ENCODE data around the gene C1S. TPM values are rescaled to one million over a fixed set of nuclear protein-coding genes. Genes with fewer than 3 reads are reported as not detected.
"Not testable (repeated sequence)": the region's sequence is repeated elsewhere in the genome, so short reads cannot be mapped to it uniquely, and the experiment has no call there.

C1S gene
- polyA plus RNA-seq (2013, experiment 1 of 2) = 92.4 TPM
- 91.8 TPM for polyA plus RNA-seq (2013, experiment 2 of 2)

DNA sequence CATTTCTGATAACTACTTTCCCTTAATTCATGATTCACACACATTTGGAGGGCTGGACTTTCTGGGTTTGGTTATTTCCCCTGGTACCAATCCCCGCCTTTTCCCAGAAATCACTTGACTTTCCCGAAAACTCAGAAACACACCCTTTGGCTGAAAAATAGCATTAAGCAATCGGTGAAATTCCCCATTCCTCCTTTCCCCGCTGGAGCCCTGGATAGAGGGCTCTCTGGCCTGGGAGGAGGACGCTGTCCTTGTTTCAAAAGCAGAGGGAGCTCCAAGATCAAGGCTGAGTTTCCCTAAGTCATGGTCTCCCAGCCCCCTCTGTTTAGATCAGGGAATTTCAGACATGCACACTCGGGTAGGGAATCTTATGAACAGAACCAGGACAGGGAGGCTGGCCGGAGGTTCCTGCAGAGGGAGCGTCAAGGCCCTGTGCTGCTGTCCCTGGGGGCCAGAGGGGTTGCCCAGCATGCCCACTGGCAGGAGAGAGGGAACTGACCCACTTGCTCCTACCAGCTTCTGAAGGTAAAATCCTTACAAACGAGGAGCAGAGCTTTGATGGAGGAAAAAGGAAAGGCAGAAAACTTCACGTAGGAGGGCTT, at the start of gene C1S:
Gene C1S, plus strand, starts transcription at position 366 of the 602 bp plus-strand sequence. CDS start 1,195 bp downstream, outside the sequence.
- Histone ChIP-seq H3K9ac (ENCODE audit: low read length) (peak within 1 kb of the TSS; percentile 96), H3K27ac (ENCODE audit: low read length, poor library complexity, severe bottlenecking) (no peak within 1 kb of the TSS), H3K4ac (ENCODE audit: low read depth in 1 of 2, low read length in 2 of 2) (peak within 1 kb of the TSS; percentile 67 to 69), H3K36me3 (ENCODE audit: control insufficient read depth in 1 of 2, insufficient read depth in 2 of 2, low read depth in 1 of 2, low read length in 2 of 2) (peaks cover 0 to 33% of the 10 kb centered on the region in 2 experiments), H3K9me3 (ENCODE audit: control insufficient read depth, low read length) (no peaks in the 10 kb centered on the region), H3K18ac (ENCODE audit: low read depth in 1 of 2, low read length in 2 of 2) (peak within 1 kb of the TSS; percentile 62 to 91), H4K91ac (ENCODE audit: low read length) (peak within 1 kb of the TSS; percentile 80), H2AK5ac (ENCODE audit: low read length, severe bottlenecking) (peak within 1 kb of the TSS; percentile 67), H3K79me1 (replicated peaks; ENCODE audit: low read length, poor library complexity, severe bottlenecking) (no peaks in the 10 kb centered on the region), H2BK12ac (ENCODE audit: low read length in 2 of 2) (peak within 1 kb of the TSS; percentile 38 to 90), H3K27me3 (ENCODE audit: control insufficient read depth in 1 of 2, insufficient read depth in 1 of 2, low read length in 2 of 2) (peaks cover 0 to 19% of the 10 kb centered on the region in 2 experiments), H3K4me2 (ENCODE audit: low read length, poor library complexity, severe bottlenecking) (no peak within 1 kb of the TSS), H2BK5ac (ENCODE audit: low read depth, low read length, poor library complexity, severe bottlenecking) (no peak within 1 kb of the TSS), H3K14ac (ENCODE audit: low read length in 2 of 2) (peak within 1 kb of the TSS in 1 of 2 experiments; percentile 46), H3K23ac (ENCODE audit: low read length in 2 of 2) (no peak within 1 kb of the TSS), H2AFZ (ENCODE audit: low read depth, low read length) (no peak within 1 kb of the TSS), H4K8ac (ENCODE audit: low read length) (peak within 1 kb of the TSS; percentile 94), H2BK120ac (ENCODE audit: low read depth, low read length) (peak within 1 kb of the TSS; percentile 57), H3K4me1 (ENCODE audit: control insufficient read depth, insufficient read depth, low read depth, low read length) (peaks cover 5% of the 10 kb centered on the region), H3K4me3 (ENCODE audit: insufficient read depth in 1 of 2, low read depth in 1 of 2, low read length in 2 of 2) (peak within 1 kb of the TSS in 1 of 2 experiments; percentile 93), H2BK15ac (ENCODE audit: low read depth, poor library complexity, severe bottlenecking) (peak within 1 kb of the TSS; percentile 5)
- 23% methylated on average over 8 of the region's 10 CpGs for WGBS
- peak; percentile 99 for DNase-seq

- H4K8ac ChIP-seq (ENCODE audit: low read length); H2AK5ac ChIP-seq (ENCODE audit: low read length, severe bottlenecking); H3K27ac ChIP-seq (ENCODE audit: low read length, poor library complexity, severe bottlenecking); H3K23ac ChIP-seq (ENCODE audit: low read length in 2 of 2); H3K4ac ChIP-seq (ENCODE audit: low read depth in 1 of 2, low read length in 2 of 2); H3K27me3 ChIP-seq (ENCODE audit: control insufficient read depth in 1 of 2, insufficient read depth in 1 of 2, low read length in 2 of 2); DNase-seq; H3K9me3 ChIP-seq (ENCODE audit: control insufficient read depth, low read length); H3K4me3 ChIP-seq (ENCODE audit: insufficient read depth in 1 of 2, low read depth in 1 of 2, low read length in 2 of 2); H2BK15ac ChIP-seq (ENCODE audit: low read depth, poor library complexity, severe bottlenecking); H2BK120ac ChIP-seq (ENCODE audit: low read depth, low read length); H3K4me1 ChIP-seq (ENCODE audit: control insufficient read depth, insufficient read depth, low read depth, low read length); H4K91ac ChIP-seq (ENCODE audit: low read length); H2BK12ac ChIP-seq (ENCODE audit: low read length in 2 of 2); H3K14ac ChIP-seq (ENCODE audit: low read length in 2 of 2); H3K4me2 ChIP-seq (ENCODE audit: low read length, poor library complexity, severe bottlenecking); H2AFZ ChIP-seq (ENCODE audit: low read depth, low read length); H2BK5ac ChIP-seq (ENCODE audit: low read depth, low read length, poor library complexity, severe bottlenecking); H3K18ac ChIP-seq (ENCODE audit: low read depth in 1 of 2, low read length in 2 of 2); H3K9ac ChIP-seq (ENCODE audit: low read length): not testable (repeated sequence)
- Histone ChIP-seq H3K36me3 (ENCODE audit: control insufficient read depth in 1 of 2, insufficient read depth in 2 of 2, low read depth in 1 of 2, low read length in 2 of 2) (peaks cover 3 to 33% of the 10 kb centered on the region in 2 experiments), H3K79me1 (replicated peaks; ENCODE audit: low read length, poor library complexity, severe bottlenecking) (peaks cover 22% of the 10 kb centered on the region)
- 94% methylated on average over 3 of the region's 4 CpGs for WGBS
These were observed 49.1 kb upstream of the C1S start for GRCh38 chr12:7011398-7011797.

DNA sequence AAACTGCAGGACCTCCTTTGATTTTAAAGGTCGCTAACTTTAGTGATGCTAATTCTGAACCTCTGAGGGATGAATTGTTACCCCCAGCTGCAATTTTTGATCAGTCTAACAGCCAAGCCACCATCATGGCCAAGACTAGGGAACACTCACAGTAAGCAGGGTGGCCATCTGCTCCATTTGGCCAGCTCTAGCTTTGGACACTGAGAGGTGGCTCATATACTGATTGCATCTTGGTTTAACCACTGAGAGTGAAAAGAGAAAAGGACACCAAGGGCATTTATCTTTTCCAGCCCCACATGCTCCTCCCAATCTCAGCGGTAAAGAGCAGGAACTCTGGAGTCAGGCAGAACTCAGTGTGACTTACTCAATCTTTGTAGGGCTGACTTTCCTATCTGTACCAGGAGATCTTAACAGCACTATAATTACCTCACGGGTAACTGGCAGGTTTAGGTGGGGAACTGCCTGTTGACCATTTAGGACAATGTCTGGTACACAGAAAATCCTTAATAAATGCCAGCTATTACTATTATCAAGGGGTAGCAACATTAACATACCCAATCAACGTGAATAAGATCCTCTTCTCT, 48.4 kb upstream of the C1S start:
- WGBS = 85% methylated on average over 4 of the region's 4 CpGs
- no peak for DNase-seq
- no peak overlapping the region for H2BK120ac ChIP-seq (ENCODE audit: low read depth, low read length)
- no peak overlapping the region for H2BK5ac ChIP-seq (ENCODE audit: low read depth, low read length, poor library complexity, severe bottlenecking)
- H3K4me2 ChIP-seq (ENCODE audit: low read length, poor library complexity, severe bottlenecking) = no peak overlapping the region
- H3K27me3 ChIP-seq (ENCODE audit: control insufficient read depth in 1 of 2, insufficient read depth in 1 of 2, low read length in 2 of 2) = no peaks in the 10 kb centered on the region
- H2BK12ac ChIP-seq (ENCODE audit: low read length in 2 of 2) = no peak overlapping the region
- peak overlapping the region in 1 of 2 experiments; percentile 3 for H3K18ac ChIP-seq (ENCODE audit: low read depth in 1 of 2, low read length in 2 of 2)
- H3K27ac ChIP-seq (ENCODE audit: low read length, poor library complexity, severe bottlenecking) = no peak overlapping the region
- H2AK5ac ChIP-seq (ENCODE audit: low read length, severe bottlenecking) = no peak overlapping the region
- no peak overlapping the region for H4K91ac ChIP-seq (ENCODE audit: low read length)
- H3K9me3 ChIP-seq (ENCODE audit: control insufficient read depth, low read length) = no peaks in the 10 kb centered on the region
- H3K4me1 ChIP-seq (ENCODE audit: control insufficient read depth, insufficient read depth, low read depth, low read length) = peaks cover 3% of the 10 kb centered on the region
- H3K4ac ChIP-seq (ENCODE audit: low read depth in 1 of 2, low read length in 2 of 2) = no peak overlapping the region
- H3K14ac ChIP-seq (ENCODE audit: low read length in 2 of 2) = no peak overlapping the region
- no peak overlapping the region for H3K9ac ChIP-seq (ENCODE audit: low read length)
- H3K4me3 ChIP-seq (ENCODE audit: insufficient read depth in 1 of 2, low read depth in 1 of 2, low read length in 2 of 2) = no peak overlapping the region
- H3K36me3 ChIP-seq (ENCODE audit: control insufficient read depth in 1 of 2, insufficient read depth in 2 of 2, low read depth in 1 of 2, low read length in 2 of 2) = peaks cover 3 to 29% of the 10 kb centered on the region in 2 experiments
- H2BK15ac ChIP-seq (ENCODE audit: low read depth, poor library complexity, severe bottlenecking) = no peak overlapping the region
- H3K23ac ChIP-seq (ENCODE audit: low read length in 2 of 2) = peak overlapping the region in 1 of 2 experiments; percentile 93
- H3K79me1 ChIP-seq (replicated peaks; ENCODE audit: low read length, poor library complexity, severe bottlenecking) = peaks cover 23% of the 10 kb centered on the region
- H4K8ac ChIP-seq (ENCODE audit: low read length) = no peak overlapping the region
- no peak overlapping the region for H2AFZ ChIP-seq (ENCODE audit: low read depth, low read length)

DNA sequence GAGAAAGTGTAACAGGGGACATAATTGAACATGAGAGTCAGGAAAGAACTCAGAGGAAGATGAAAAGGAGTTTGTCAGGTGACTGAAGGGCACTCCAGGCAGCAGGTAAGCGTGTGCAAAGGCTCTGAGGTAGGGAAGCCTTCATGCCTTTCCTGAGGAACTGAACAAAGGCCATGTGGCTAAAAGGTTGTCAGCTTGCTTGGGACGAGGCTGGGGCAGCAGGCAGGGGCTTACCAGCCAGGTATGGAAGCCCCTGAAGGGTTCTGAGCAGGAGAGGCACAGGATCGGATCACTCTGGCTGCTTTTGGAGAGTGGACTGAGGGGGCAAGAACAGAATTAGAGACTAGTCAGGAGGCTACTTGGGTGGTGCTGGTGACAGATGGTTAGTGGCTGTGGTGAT, 47.4 kb upstream of the C1S start:
- no peak overlapping the region for H3K4ac ChIP-seq (ENCODE audit: low read depth in 1 of 2, low read length in 2 of 2)
- H2BK15ac ChIP-seq (ENCODE audit: low read depth, poor library complexity, severe bottlenecking) = no peak overlapping the region
- no peak overlapping the region for H2AFZ ChIP-seq (ENCODE audit: low read depth, low read length)
- no peaks in the 10 kb centered on the region for H3K9me3 ChIP-seq (ENCODE audit: control insufficient read depth, low read length)
- no peak overlapping the region for H3K23ac ChIP-seq (ENCODE audit: low read length in 2 of 2)
- peak overlapping the region in 1 of 2 experiments; percentile 21 for H2BK12ac ChIP-seq (ENCODE audit: low read length in 2 of 2)
- H3K9ac ChIP-seq (ENCODE audit: low read length) = no peak overlapping the region
- no peak overlapping the region for H3K4me2 ChIP-seq (ENCODE audit: low read length, poor library complexity, severe bottlenecking)
- no peaks in the 10 kb centered on the region for H3K27me3 ChIP-seq (ENCODE audit: control insufficient read depth in 1 of 2, insufficient read depth in 1 of 2, low read length in 2 of 2)
- no peak overlapping the region for H2BK5ac ChIP-seq (ENCODE audit: low read depth, low read length, poor library complexity, severe bottlenecking)
- H3K79me1 ChIP-seq (replicated peaks; ENCODE audit: low read length, poor library complexity, severe bottlenecking) = peaks cover 28% of the 10 kb centered on the region
- 93% methylated on average over 3 of the region's 3 CpGs for WGBS
- no peak overlapping the region for H3K27ac ChIP-seq (ENCODE audit: low read length, poor library complexity, severe bottlenecking)
- no peak overlapping the region for H3K18ac ChIP-seq (ENCODE audit: low read depth in 1 of 2, low read length in 2 of 2)
- no peak for DNase-seq
- no peak overlapping the region for H4K8ac ChIP-seq (ENCODE audit: low read length)
- H3K4me1 ChIP-seq (ENCODE audit: control insufficient read depth, insufficient read depth, low read depth, low read length) = peaks cover 3% of the 10 kb centered on the region
- no peak overlapping the region for H3K14ac ChIP-seq (ENCODE audit: low read length in 2 of 2)
- no peak overlapping the region for H2BK120ac ChIP-seq (ENCODE audit: low read depth, low read length)
- no peak overlapping the region for H4K91ac ChIP-seq (ENCODE audit: low read length)
- H2AK5ac ChIP-seq (ENCODE audit: low read length, severe bottlenecking) = no peak overlapping the region
- no peak overlapping the region for H3K4me3 ChIP-seq (ENCODE audit: insufficient read depth in 1 of 2, low read depth in 1 of 2, low read length in 2 of 2)
- H3K36me3 ChIP-seq (ENCODE audit: control insufficient read depth in 1 of 2, insufficient read depth in 2 of 2, low read depth in 1 of 2, low read length in 2 of 2) = peaks cover 3 to 29% of the 10 kb centered on the region in 2 experiments
